Hepatic stellate cell (primary cell): ENCODE data around the gene PPTC7.
"Not testable (repeated sequence)": the region's sequence is repeated elsewhere in the genome, so short reads cannot be mapped to it uniquely, and the experiment has no call there.

Experiments
- DNase-seq: peaks from one replicate; pipeline ENCODE4 v3.0.0; 2011; ENCODE audit warnings: low spot score

The PPTC7 gene

GRCh38 chr12:110561471-110562201, 21.5 kb downstream of the PPTC7 start:
- DNase-seq: no peak

- no peak for DNase-seq
Observed at GRCh38 chr12:110560946-110561345, 22.2 kb downstream of the PPTC7 start.

- DNase-seq: no peak
Observed at GRCh38 chr12:110560048-110560447, 23.1 kb downstream of the PPTC7 start.

GRCh38 chr12:110558945-110559344, 24.2 kb downstream of the PPTC7 start:
- not testable (repeated sequence) for DNase-seq

GRCh38 chr12:110557300-110557699, 25.8 kb downstream of the PPTC7 start:
- no peak for DNase-seq

- DNase-seq: no peak
Observed at GRCh38 chr12:110556705-110557104, 26.4 kb downstream of the PPTC7 start.

GRCh38 chr12:110555577-110556406, 27.3 kb downstream of the PPTC7 start:
- DNase-seq: no peak

- no peak for DNase-seq
Observed at GRCh38 chr12:110554184-110554583, 28.9 kb downstream of the PPTC7 start.

- no peak for DNase-seq
Observed at GRCh38 chr12:110550981-110551380, 32.1 kb downstream of the PPTC7 start.

GRCh38 chr12:110549716-110550115, 33.4 kb downstream of the PPTC7 start:
- no peak for DNase-seq

- DNase-seq: no peak
Observed at GRCh38 chr12:110548678-110549077, 34.4 kb downstream of the PPTC7 start.

GRCh38 chr12:110547090-110547489, 36.0 kb downstream of the PPTC7 start:
- DNase-seq: no peak

GRCh38 chr12:110546339-110546738, 36.8 kb downstream of the PPTC7 start:
- DNase-seq: peak; percentile 60

- DNase-seq: no peak
Observed at GRCh38 chr12:110545812-110546211, 37.3 kb downstream of the PPTC7 start.

- not testable (repeated sequence) for DNase-seq
Observed at GRCh38 chr12:110545259-110545658, 37.9 kb downstream of the PPTC7 start.

- no peak for DNase-seq
Observed at GRCh38 chr12:110543965-110544364, 39.2 kb downstream of the PPTC7 start.

GRCh38 chr12:110543252-110543959, 39.7 kb downstream of the PPTC7 start:
- no peak for DNase-seq

GRCh38 chr12:110540048-110540447, 43.1 kb downstream of the PPTC7 start:
- DNase-seq: no peak

GRCh38 chr12:110538869-110539622, 44.1 kb downstream of the PPTC7 start:
- no peak for DNase-seq

GRCh38 chr12:110537605-110538409, 45.3 kb downstream of the PPTC7 start:
- DNase-seq: no peak
